Astrocyte (in vitro differentiated cells and primary cell): Measurements from ENCODE around the gene CCDC71L.

ENCODE experiments used
- CTCF ChIP-seq: IDR thresholded peaks from 2 replicates; pipeline ENCODE4 v1.5.1; 2011; ENCODE audit warnings: low read depth, mild to moderate bottlenecking, inconsistent platforms, low read length, moderate library complexity; ENCODE audit not compliant: insufficient read depth
- EZH2 ChIP-seq: IDR thresholded peaks from 2 replicates; pipeline ENCODE4 v1.6.1; 2012; ENCODE audit warnings: mild to moderate bottlenecking, low read length, inconsistent platforms; ENCODE audit not compliant: insufficient read depth

DNA sequence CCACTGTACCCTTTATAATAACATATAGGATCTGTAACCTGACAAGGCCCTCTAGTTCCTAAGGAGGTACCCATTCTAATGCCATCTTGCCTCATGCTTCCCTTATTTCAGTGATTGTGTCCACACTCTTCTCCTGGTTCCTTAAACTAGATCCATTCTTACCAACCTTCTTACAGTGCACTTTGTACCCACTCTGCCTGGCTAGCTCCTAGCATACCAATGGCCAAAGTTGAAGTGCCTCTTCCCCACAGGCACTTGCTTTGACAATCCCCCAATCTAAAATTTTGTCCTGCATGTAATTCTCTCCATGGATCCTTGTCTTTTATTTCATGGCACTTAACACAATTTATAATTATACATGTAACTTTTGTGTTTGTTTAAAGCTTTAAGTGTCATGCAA lies 40.9 kb downstream of the CCDC71L start:
- TF ChIP-seq CTCF, result no peak
- TF ChIP-seq EZH2, result no peak
